GM18526 (cell line): ENCODE measurements around the gene DCLRE1C.

ENCODE experiments used
- POLR2A ChIP-seq: IDR thresholded peaks from 3 replicates; pipeline ENCODE4 v1.6.1; 2011; ENCODE audit not compliant: insufficient read length; ENCODE audit errors: extremely low read depth

The DCLRE1C gene

DNA sequence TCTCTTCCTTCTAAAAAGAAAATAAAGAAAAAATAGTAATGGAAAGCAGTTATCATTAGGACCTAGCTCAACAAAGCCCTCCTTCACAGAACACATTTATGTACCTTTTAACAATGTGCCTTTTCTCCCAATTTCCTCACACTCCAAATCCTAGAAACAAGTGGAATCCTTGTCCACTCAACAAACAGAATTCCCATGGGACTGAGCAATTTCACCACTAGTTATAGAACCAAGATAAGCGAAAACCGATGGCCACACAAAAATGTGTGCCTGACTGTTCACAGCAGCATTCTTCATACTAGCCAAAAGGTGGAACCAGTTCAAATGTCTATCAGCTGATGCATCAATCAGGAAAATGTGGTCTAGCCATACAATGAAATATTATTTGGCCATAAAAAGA is 17.3 kb downstream of the DCLRE1C start:
- no peak for TF ChIP-seq POLR2A

DNA sequence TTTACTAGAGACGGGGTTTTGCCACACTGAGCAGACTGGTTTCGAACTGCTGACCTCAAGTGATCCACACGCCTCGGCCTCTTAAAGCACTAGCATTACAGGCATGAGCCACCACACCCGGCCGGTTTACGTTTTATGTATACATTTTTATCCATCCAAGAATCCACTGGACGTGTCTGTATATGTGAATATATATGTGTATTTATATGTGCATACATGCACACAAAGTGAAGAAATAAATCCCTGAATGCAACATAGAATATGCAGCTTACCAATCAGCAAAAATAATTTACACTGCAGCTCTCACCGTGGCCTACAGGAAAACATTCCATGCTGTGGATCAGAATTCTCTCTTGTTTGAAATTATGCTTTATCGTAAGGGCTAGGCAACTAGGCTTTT is 23.3 kb downstream of the DCLRE1C start:
- TF ChIP-seq POLR2A = no peak

- no peak for TF ChIP-seq POLR2A
Measured at GRCh38 chr10:14926722-14927416, 27.0 kb downstream of the DCLRE1C start.

DNA sequence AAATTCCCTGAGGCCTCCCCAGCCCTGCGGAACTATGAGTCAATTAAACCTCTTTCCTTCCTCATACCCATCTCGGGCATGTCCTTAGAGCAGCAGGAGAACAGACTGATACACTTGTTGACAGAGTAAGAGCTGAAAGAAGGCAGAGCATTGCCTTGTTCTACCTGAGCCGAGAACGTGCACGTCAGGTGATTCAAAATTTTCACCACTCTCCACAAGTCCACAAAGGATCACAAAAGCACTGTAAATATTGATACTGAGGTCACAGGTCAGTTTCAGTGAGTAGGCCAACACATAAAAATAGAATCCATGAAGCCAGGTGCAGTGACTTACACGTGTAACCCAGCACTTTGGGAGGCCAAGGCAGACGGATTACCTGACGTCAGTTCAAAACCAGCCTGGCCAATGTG is 27.8 kb downstream of the DCLRE1C start:
- TF ChIP-seq POLR2A = no peak

DNA sequence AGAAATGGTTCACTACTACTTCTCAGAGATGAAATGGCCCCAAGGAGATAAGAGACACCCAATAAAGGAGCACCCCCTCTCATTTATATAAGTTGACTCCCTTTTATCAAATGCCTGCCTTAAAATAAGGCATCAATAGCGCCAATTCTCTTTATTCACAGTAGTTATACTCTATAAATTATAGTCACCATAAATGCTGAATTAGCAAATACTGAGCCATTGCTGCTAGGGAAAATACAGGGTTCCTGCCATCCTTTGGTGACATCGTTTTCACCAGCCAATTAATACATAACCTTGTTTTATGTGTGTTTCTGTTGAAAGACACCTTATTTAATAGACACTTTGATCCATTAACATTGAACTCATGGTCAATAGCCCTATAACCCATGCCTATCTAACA is 28.6 kb downstream of the DCLRE1C start:
- TF ChIP-seq POLR2A = no peak

GRCh38 chr10:14924013-14924412 is 29.9 kb downstream of the DCLRE1C start:
- TF ChIP-seq POLR2A = no peak

DNA sequence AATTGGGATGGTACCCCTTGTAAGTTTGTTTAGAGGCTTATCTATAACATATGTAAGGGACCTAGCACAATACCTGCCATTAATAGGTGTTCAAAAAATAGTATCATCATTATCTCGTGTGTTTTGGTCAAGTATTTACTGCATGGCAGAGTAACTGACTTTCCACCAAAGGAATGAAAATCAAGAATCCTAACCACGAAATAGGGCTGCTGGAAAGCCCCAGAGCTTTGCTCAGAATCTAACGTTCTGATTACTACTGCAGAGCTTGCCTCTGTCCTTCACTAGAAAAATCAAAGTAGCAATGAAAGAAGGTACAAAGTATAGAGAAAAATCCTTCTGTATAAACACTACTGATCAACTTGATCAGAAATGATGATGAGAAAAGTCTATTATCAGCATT is 34.9 kb downstream of the DCLRE1C start:
- TF ChIP-seq POLR2A = no peak

DNA sequence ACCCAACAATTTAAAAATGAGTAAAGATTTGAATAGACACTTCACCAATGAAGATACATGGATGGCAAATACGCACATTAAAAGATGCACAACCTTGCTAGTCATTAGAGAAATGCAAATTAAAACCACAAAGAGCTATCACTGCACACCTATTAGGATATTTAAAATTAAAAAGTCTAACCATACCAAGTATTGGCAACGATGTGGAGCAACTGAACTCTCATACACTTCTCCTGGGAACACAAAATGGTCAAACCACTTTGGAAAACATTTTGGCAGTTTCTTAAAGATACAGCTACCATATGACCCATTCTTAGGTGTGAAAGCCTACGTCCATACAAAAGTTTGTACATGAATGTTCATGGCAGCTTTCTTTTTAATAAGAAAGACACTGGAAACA is 36.1 kb downstream of the DCLRE1C start:
- TF ChIP-seq POLR2A = no peak

DNA sequence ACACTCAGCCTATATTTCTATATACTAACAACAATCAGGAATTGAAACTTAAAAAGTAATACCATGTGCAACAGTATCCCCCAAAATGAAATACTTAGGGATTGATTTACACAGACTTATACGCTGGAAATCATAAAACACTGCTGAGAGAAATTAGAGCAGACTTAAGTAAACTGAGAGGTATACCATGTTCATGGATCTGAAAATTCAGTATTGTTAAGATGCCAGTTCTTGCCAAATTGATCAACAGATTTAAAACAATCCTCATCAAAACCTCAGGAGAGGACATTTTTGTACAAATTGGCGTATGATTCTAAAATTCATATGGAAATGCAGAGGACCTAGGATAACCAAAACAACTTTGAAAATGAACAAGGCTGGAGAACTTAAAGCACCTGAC is 37.3 kb downstream of the DCLRE1C start:
- TF ChIP-seq POLR2A = no peak

DNA sequence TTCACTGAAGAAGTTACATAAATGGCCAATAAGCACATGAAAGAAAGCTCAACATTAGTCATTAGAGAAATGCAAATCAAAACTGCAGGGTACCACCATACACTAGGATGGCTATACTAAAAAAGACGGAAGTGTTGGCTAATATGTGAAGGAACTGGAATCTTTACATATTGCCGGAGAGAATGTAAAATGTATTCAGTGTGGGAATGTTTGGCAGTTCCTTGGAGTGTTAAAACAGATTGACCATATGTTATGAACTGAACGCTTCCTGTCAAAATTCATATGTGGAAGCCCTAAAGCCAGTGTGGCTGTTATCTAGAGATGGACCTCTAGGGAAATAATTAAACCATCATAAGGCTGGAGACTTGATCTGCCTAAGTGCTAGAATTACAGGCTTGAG is 42.1 kb downstream of the DCLRE1C start:
- no peak for TF ChIP-seq POLR2A

- no peak for TF ChIP-seq POLR2A
Measured at GRCh38 chr10:14910953-14911352, 42.9 kb downstream of the DCLRE1C start.

GRCh38 chr10:14909101-14909500 is 44.8 kb downstream of the DCLRE1C start:
- TF ChIP-seq POLR2A = no peak

DNA sequence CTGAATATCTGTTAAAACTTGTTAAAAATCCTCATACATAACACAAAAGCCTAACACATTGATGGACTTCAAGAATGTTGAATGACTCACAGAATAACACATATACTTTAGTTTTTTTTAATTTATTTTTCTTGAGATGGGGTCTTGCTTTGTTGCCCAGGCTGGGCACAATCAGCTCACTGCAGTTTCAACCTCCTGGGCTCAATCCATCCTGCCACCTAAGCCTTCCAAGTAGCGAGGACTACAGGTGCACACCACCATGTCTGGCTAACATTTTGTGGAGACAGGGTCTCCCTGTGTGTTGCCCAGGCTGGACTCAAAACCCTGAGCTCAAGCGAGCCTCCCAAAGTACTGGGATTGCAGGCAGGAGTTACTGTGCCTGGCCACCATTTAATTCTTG is 47.1 kb downstream of the DCLRE1C start:
- no peak for TF ChIP-seq POLR2A

DNA sequence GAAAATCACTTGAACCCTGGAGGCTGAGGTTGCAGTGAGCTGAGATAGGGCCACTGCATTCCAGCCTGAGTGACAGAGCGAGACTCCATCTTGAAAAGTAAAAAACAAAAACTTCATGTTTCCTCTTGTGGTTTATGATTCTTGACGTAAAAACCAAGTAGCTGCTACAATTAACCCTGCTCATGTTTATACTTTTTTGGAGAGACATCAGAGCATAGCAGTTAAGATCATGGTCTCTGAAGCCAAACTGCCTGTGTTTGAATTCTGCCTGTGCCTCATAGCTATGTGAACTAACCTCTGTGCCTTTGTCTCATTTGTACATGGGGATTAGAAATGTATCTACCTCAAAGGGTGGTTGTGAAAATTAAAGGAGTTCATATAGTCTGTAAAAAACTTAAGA is 48.0 kb downstream of the DCLRE1C start:
- no peak for TF ChIP-seq POLR2A

- TF ChIP-seq POLR2A = no peak
Measured at GRCh38 chr10:14904864-14905263, 49.0 kb downstream of the DCLRE1C start.

DNA sequence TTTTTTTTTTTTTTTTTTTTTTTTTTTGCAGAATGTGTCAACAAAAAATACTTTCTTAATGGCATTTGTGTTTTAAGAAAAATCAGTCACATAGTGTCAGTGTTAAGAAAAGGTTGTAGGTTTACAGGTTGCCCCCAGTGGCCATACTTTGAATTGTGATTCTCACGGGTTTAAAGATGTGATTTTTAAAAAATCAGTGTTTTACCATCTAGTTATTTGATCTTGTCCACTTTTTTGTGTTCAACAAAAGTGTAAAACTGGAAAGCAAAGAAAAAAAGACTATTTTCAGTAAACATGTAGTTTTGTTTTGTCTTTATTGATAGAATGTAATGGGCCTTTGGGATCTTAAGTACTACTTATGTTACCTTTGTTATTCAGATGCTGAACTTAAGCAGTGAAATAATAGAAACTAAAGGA is 49.6 kb downstream of the DCLRE1C start:
- TF ChIP-seq POLR2A = no peak

GRCh38 chr10:14891151-14891550 is 62.7 kb downstream of the DCLRE1C start:
- no peak for TF ChIP-seq POLR2A

- no peak for TF ChIP-seq POLR2A
Measured at GRCh38 chr10:14889318-14889717, 64.6 kb downstream of the DCLRE1C start.

DNA sequence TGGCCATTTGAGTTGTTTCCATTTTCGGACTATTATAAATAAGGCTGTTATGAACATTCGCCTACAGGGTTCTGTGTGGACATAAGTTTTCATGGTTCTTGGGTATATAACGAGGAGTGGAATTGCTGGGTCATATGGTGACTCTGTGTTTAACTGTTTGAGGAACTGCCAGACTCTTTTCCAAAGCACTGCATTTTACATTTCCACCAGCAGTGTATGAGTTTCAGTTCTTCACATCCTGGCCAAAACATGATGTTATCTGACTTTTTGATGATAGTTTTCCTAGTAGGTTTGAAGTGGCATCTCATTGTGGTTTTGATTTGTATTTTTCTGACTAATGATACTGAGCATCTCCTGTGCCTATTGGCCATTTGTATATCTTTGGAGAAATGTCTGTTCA is 69.8 kb downstream of the DCLRE1C start:
- TF ChIP-seq POLR2A = no peak
